C4-2B (cell line): ENCODE results near the gene FBN3.

ENCODE experiments used
- H3K27ac ChIP-seq: fragments of 450-650 bp; 2 replicates; pipeline ENCODE4 v1.5.1; 2017
- CTCF ChIP-seq: fragments of 450-650 bp; conservative IDR thresholded peaks from 2 replicates; pipeline ENCODE4 v1.5.1; 2017; ENCODE audit warnings: mild to moderate bottlenecking
- ZFX ChIP-seq: fragments of 450-650 bp; IDR thresholded peaks from 2 replicates; pipeline ENCODE4 v1.6.1; 2017

Gene FBN3

GRCh38 chr19:8085598-8086408, 63.6 kb downstream of the FBN3 start:
- TF ChIP-seq ZFX = no peak
- no peak for TF ChIP-seq CTCF
- H3K27ac ChIP-seq = no peak overlapping the region

DNA sequence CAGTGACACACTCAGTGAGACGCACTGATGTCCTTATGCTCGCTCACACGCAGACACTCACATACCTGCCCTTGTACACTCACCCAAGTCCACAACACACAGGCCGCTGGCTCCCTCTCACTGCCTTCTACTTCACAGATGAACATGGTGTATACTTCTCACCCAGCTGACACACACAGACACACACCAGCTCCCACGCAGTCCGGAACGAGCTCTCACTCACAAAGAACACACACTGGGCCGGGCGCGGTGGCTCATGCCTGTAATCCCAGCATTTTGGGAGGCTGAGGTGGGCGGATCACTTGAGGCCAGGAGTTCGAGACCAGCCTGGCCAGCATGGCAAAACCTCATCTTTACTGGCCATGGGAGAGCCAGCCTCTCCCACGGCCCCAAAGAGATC, 65.2 kb downstream of the FBN3 start:
- no peak for TF ChIP-seq CTCF
- TF ChIP-seq ZFX = no peak
- no peak overlapping the region for H3K27ac ChIP-seq

DNA sequence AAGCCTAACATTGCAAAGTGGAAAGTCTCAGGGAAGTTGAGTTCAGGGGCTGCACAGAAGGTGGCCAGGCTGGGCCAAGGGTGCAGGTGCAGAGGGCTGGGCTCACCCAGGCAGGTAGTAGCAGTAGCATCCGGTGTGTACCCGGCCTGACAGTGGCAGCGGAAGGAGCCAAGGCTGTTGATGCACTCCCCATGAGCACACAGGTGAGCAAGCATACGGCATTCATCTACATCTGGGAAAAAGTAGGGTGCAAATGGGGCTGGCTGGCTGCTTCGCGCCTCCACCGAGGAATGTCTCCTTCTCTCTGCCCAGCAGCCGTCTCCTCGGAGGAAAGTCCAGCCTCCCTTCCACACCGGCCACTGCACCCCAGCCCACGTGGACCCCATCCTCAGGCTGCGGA, 66.3 kb downstream of the FBN3 start:
- TF ChIP-seq CTCF = no peak
- no peak for TF ChIP-seq ZFX

GRCh38 chr19:8081569-8082550, 67.5 kb downstream of the FBN3 start:
- TF ChIP-seq ZFX (no peak), CTCF (no peak)
- H3K27ac ChIP-seq = no peak overlapping the region

More for the DNA sequence above, 66.3 kb downstream of the FBN3 start:
- no peak overlapping the region for H3K27ac ChIP-seq

DNA sequence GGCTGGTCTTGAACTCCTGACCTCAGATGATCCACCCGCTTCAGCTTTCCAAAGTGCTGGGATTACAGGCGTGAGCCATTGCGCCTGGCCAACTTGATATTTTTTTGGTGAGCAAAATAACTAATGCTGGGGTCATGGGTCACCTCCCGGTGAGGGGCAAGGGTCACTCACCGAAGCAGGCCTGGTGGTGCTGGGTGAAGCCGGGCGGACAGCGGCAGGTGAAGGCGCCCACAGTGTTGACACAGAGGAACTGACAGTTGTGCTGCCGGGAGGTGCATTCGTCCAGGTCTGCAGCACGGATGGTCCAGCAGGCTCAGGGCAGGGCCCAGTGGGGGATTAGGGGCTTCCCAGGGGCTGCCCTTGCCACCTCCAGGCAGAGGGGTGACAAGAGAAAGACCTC, 68.6 kb downstream of the FBN3 start:
- no peak for TF ChIP-seq CTCF
- TF ChIP-seq ZFX = no peak
- H3K27ac ChIP-seq = no peak overlapping the region

DNA sequence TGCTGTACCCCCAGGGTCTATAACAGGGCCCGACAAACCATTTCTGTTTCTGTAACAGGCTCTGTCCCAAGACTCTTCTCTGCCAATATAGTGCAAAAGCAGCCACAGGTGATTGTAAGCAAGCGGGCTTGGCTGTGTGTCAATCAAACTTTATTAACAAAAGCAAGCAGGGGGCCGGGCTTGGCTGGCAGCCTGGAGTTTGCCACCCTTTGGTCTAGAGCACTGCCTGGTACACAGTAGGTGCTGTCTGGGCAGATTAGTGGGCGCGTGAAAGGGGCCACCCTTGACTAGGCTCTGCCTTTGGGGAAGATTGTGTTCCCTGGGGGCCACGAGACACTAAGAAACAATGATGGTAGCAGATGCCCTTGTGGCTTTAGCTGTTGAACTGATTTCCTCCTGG, 69.4 kb downstream of the FBN3 start:
- H3K27ac ChIP-seq = no peak overlapping the region
- TF ChIP-seq ZFX = no peak
- no peak for TF ChIP-seq CTCF
